Stimulated activated CD4-positive, alpha-beta T cell treated with anti-CD3 and anti-CD28 coated beads, Interleukin-15, amount 100 ng/mL, for 1 hour (primary cell): ENCODE results near the gene NCAPD2.

Source experiments
- DNase-seq, 2 donors: peaks; one replicate each; pipeline ENCODE4 v3.0.0-alpha.2; 2020; ENCODE audit warnings: low read depth in 1 of 2, low spot score in 1 of 2

NCAPD2 gene

DNA sequence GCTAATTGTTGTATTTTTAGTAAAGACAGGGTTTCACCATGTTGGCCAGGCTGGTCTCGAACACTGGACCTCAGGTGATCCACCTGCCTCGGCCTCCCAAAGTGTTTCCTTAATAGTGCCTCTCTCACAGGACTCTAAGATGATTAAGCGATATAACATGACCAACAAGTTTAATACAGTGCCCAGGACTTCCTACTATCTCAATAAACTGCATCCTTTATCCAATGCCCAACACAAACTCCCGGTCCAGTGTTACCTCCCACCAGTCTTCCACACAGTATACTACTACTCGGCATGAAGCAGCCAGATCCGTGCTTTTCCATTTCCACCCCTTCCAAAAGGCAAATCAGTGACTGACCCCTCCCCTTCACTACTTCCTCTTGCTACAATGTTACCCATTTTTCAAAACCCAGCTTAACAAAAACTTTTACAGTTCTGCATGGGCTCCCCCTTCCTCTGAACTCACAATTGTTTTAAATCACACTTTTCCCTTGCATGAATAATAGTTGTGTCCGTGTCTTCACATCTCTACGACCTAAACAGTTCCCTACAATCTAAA is 73.3 kb downstream of the NCAPD2 start:
- DNase-seq = no peak

- DNase-seq = no peak
Measured at GRCh38 chr12:6569312-6569711, 75.4 kb downstream of the NCAPD2 start.

DNA sequence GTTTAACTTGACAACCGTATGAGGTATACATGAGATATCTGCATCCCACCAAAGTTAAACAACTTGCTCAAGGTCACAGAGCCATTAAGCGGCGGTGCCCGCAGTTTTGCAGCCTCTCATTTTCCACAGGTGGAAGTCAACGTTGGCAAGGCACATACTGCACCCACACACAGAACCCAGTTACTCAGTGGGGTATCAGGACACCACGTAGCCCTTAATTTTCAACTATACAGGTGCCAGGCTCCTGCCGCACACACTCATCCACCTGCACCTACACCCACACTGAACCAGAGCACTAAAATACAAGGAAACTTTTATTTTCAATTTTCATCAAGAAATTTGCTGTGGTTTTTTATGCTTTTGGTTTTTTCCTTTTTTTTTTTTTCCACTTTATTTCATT is 75.9 kb downstream of the NCAPD2 start:
- DNase-seq = no peak

GRCh38 chr12:6570264-6570887 is 76.5 kb downstream of the NCAPD2 start:
- peak in 1 of 2 donors; percentile 33 for DNase-seq

DNA sequence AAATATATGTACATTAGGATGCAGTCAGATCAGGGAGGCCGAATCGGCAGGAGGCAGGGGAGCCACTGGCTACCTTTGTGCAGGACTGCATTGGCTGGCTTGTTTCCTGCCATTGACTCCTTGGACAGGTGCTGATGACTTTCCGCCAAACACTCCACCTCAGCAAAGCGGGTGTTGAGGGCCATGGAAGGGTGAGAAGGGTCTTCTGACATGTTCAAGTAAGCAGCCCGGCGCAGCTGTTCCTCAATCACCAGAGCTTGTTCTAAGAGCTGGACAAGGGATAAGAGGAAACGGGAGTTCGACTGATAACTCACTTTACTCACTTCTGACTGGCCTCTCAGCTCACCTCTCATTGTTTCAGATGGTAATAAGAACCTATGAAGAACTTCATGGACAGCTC is 79.1 kb downstream of the NCAPD2 start:
- DNase-seq = no peak

DNA sequence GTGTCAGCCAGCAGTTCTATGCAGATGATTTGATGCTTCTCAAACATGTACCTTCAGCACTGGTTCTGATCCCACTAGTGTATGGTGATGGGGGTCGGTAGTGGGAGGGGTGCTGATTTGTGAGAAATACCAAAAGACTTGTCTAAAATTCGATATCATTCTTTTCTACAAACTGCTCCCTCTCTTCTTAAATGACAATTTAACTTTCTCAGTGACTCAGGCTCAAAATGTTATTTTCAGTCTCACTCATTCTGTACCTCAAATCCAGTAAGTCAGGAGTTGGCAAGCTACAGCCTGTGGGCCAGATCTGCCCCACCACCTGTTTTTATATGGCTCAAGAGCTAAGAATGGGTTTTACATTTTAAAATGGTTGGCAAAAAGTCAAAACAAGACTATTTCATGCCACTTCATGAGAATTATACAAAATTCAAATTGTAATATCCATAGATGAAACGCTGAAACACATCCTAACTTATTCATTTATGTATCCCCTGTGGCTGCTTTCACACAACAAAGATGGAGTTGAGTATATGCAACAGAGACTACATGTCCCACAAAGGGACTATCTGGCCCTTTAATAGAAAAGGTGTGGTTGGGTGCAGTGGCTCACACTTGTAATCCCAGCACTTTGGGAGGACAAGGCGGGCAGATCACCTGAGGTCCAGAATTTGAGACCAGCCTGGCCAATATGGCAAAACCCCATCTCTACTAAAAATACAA is 80.8 kb downstream of the NCAPD2 start:
- no peak for DNase-seq

GRCh38 chr12:6575648-6576047 is 81.7 kb downstream of the NCAPD2 start:
- no peak for DNase-seq
